ENCODE results near the gene TUT7. TPM values are rescaled to one million over a fixed set of nuclear protein-coding genes. Genes with fewer than 3 reads are reported as not detected.

The TUT7 gene
- total RNA-seq, 1 experiment from 2014 or later = 24.5 TPM

GRCh38 chr9:86347991-86348390 is 6.2 kb downstream of the TUT7 start:
- H3K4me1 Mint-ChIP-seq = peaks cover 9% of the 10 kb centered on the region
- H3K36me3 Mint-ChIP-seq = peaks cover 35% of the 10 kb centered on the region
- no peak overlapping the region for H3K4me3 Mint-ChIP-seq
- H3K27ac Mint-ChIP-seq = no peak overlapping the region
- no peaks in the 10 kb centered on the region for H3K27me3 Mint-ChIP-seq (ENCODE audit: low read depth)
- H3K9me3 Mint-ChIP-seq = no peaks in the 10 kb centered on the region
- no peak for ATAC-seq
- TF ChIP-seq MXD4 (CRISPR knock-in tag; IDR thresholded peaks at IDR 0.05; ENCODE audit: borderline replicate concordance) (no peak), E2F1 (CRISPR knock-in tag; IDR thresholded peaks at IDR 0.05) (no peak), USF2 (CRISPR knock-in tag; IDR thresholded peaks at IDR 0.05) (no peak), FOXP4 (CRISPR knock-in tag; IDR thresholded peaks at IDR 0.05) (no peak), AFF4 (CRISPR knock-in tag; IDR thresholded peaks at IDR 0.05; ENCODE audit: borderline replicate concordance) (no peak), USF1 (CRISPR knock-in tag; IDR thresholded peaks at IDR 0.05) (no peak), RELA (CRISPR knock-in tag; IDR thresholded peaks at IDR 0.05; ENCODE audit: borderline replicate concordance) (no peak), TCF7 (CRISPR knock-in tag; IDR thresholded peaks at IDR 0.05; ENCODE audit: low read depth) (no peak), ZNF121 (CRISPR knock-in tag; IDR thresholded peaks at IDR 0.05) (no peak), ZNF317 (CRISPR knock-in tag; IDR thresholded peaks at IDR 0.05; ENCODE audit: borderline replicate concordance, low read depth) (no peak), GRHL2 (CRISPR knock-in tag; IDR thresholded peaks at IDR 0.05; ENCODE audit: insufficient replicate concordance, severe bottlenecking) (no peak), MAX (CRISPR knock-in tag; IDR thresholded peaks at IDR 0.05) (no peak), EMX1 (CRISPR knock-in tag; IDR thresholded peaks at IDR 0.05) (no peak), OVOL2 (CRISPR knock-in tag; IDR thresholded peaks at IDR 0.05; ENCODE audit: borderline replicate concordance) (no peak), KAT7 (CRISPR knock-in tag; IDR thresholded peaks at IDR 0.05; ENCODE audit: borderline replicate concordance) (no peak), ZNF532 (CRISPR knock-in tag; IDR thresholded peaks at IDR 0.05; ENCODE audit: borderline replicate concordance) (no peak)
- ChIA-PET POLR2A (no interaction called here), CTCF (no interaction called here)
- no peak for DNase-seq (ENCODE audit: low spot score)
